Breast epithelium (tissue), 4 donors: Measurements from ENCODE around the gene ETV3L. TPM values are rescaled to one million over a fixed set of nuclear protein-coding genes. Genes with fewer than 3 reads are reported as not detected.
A peak's percentile ranks its signal among the peaks of the same experiment; 100 is the strongest.

Source experiments
- DNase-seq, 2 donors: peaks; one replicate each; pipeline ENCODE4 v3.0.0-alpha.2; 2019; ENCODE audit warnings: low spot score in 2 of 2
- H3K27ac ChIP-seq, 2 donors: fragments of 200-600 bp; sonication (generic) in 1 of 2; one replicate each; pipeline ENCODE4 v1.5.1; 2016 to 2019; ENCODE audit warnings: mild to moderate bottlenecking in 1 of 2
- H3K27me3 ChIP-seq, 2 donors: fragments of 200-600 bp; sonication (generic) in 1 of 2; one replicate each; pipeline versions ENCODE4 v1.5.1 to v1.6.0; 2017 to 2019; ENCODE audit warnings: control low read depth in 1 of 2, mild to moderate bottlenecking in 1 of 2
- H3K36me3 ChIP-seq: fragments of 200-600 bp; one replicate; pipeline ENCODE4 v1.5.1; 2019
- H3K4me1 ChIP-seq, 2 donors: fragments of 200-600 bp; sonication (generic); one replicate each; pipeline ENCODE4 v1.5.1; 2016 to 2019; ENCODE audit warnings: control low read depth in 1 of 2
- H3K4me3 ChIP-seq, 3 donors: fragments of 200-600 bp; sonication (generic); 1 replicate in 2 of 3; 2 replicates in 1 of 3; pipeline ENCODE4 v1.5.1; 2016 to 2019; ENCODE audit warnings: mild to moderate bottlenecking in 3 of 3, moderate library complexity in 2 of 3
- H3K9me3 ChIP-seq, 2 donors: fragments of 200-600 bp; sonication (generic) in 1 of 2; one replicate each; pipeline ENCODE4 v1.5.1; 2016 to 2019; ENCODE audit warnings: control low read depth in 1 of 2
- POLR2A ChIP-seq: fragments of 450-650 bp; IDR thresholded peaks from one replicate; pipeline ENCODE4 v1.6.1; 2016; ENCODE audit warnings: antibody characterized with exemption, mild to moderate bottlenecking, moderate library complexity
- POLR2AphosphoS5 ChIP-seq, 3 donors: sonication (generic); formaldehyde crosslinking; IDR thresholded peaks; one replicate each; pipeline ENCODE4 v1.6.1; 2017; ENCODE audit warnings: antibody characterized with exemption in 3 of 3
- intact Hi-C: fragments of 100-400 bp; cut with DNase I; formaldehyde crosslinking; loops from one replicate; pipeline ENCODE4 v1.15.1; 2023; ENCODE audit warnings: low total_unique reads
- total RNA-seq, 3 donors: library from RNA; depleted of rRNA; stranded (reverse); fragments of >200 nt; gene quantifications; one replicate each; pipeline ENCODE4 v1.1.0, GENCODE V29; 2016
- TF ChIP-seq, protein P1 (sequence below), 3 donors: fragments of 450-650 bp; IDR thresholded peaks; one replicate each; pipeline ENCODE4 v1.5.1; 2016 to 2017; ENCODE audit warnings: antibody characterized with exemption in 3 of 3, mild to moderate bottlenecking in 3 of 3, moderate library complexity in 3 of 3

ETV3L gene
- total RNA-seq, 3 donors from 2014 or later: not detected

DNA sequence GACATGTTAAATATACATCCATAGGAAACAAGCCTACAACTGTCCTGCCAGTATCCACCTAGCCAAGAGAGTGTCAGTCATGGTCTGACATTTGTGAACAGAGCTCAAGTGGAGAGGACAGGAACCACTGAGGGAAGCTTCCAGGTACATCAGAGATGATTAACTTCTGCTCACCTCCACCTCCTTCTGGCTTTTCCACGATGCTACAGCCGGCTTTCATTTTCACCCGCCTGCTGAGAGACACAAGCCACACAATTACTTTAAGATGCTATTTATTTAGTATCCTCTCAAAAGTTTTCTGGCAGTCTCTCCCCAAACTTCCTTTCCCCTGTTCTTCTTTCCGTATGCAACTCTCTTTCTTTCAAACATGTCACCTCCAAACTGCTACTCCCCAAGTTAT lies 36.5 kb upstream of the ETV3L start:
- TF ChIP-seq POLR2AphosphoS5 (IDR thresholded peaks at IDR 0.05) (no peak), POLR2A (no peak)
- TF ChIP-seq, protein P1, sequence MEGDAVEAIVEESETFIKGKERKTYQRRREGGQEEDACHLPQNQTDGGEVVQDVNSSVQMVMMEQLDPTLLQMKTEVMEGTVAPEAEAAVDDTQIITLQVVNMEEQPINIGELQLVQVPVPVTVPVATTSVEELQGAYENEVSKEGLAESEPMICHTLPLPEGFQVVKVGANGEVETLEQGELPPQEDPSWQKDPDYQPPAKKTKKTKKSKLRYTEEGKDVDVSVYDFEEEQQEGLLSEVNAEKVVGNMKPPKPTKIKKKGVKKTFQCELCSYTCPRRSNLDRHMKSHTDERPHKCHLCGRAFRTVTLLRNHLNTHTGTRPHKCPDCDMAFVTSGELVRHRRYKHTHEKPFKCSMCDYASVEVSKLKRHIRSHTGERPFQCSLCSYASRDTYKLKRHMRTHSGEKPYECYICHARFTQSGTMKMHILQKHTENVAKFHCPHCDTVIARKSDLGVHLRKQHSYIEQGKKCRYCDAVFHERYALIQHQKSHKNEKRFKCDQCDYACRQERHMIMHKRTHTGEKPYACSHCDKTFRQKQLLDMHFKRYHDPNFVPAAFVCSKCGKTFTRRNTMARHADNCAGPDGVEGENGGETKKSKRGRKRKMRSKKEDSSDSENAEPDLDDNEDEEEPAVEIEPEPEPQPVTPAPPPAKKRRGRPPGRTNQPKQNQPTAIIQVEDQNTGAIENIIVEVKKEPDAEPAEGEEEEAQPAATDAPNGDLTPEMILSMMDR (IDR thresholded peaks at IDR 0.05): no peak
- peaks cover 0 to 21% of the 10 kb centered on the region in 2 donors for H3K4me1 ChIP-seq
- intact Hi-C loops: no loop called here
- no peak overlapping the region for H3K4me3 ChIP-seq
- no peaks in the 10 kb centered on the region for H3K36me3 ChIP-seq
- H3K27me3 ChIP-seq: no peaks in the 10 kb centered on the region
- H3K27ac ChIP-seq: peak overlapping the region in 1 of 2 donors; percentile 49
- H3K9me3 ChIP-seq: no peaks in the 10 kb centered on the region
- no peak for DNase-seq

DNA sequence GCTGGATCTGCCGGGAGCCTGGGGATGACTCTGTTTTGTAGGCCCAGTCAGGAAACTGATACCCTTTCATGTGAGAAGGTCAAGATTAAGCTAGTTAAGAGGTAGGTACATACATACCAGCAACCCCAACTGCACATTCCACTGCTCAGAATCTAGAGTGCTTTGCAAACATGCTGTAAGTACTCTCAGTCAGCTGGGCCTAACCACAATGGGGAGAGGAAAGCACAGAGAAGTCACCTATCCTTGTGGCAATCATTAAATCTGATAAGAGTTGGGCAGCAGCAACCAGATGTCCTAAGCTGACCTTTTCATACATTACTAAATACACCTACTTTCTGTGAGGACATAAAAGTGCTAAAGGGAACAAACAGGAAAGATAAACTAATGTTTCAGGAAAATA lies 36.0 kb upstream of the ETV3L start:
- H3K9me3 ChIP-seq: no peaks in the 10 kb centered on the region
- H3K27ac ChIP-seq: peak overlapping the region in 1 of 2 donors; percentile 49
- peaks cover 0 to 21% of the 10 kb centered on the region in 2 donors for H3K4me1 ChIP-seq
- intact Hi-C loops: no loop called here
- H3K27me3 ChIP-seq: no peaks in the 10 kb centered on the region
- DNase-seq: no peak
- TF ChIP-seq, protein P1 (IDR thresholded peaks at IDR 0.05): no peak
- no peak for TF ChIP-seq POLR2AphosphoS5 (IDR thresholded peaks at IDR 0.05)
- TF ChIP-seq POLR2A: no peak
- H3K36me3 ChIP-seq: no peaks in the 10 kb centered on the region
- no peak overlapping the region for H3K4me3 ChIP-seq

DNA sequence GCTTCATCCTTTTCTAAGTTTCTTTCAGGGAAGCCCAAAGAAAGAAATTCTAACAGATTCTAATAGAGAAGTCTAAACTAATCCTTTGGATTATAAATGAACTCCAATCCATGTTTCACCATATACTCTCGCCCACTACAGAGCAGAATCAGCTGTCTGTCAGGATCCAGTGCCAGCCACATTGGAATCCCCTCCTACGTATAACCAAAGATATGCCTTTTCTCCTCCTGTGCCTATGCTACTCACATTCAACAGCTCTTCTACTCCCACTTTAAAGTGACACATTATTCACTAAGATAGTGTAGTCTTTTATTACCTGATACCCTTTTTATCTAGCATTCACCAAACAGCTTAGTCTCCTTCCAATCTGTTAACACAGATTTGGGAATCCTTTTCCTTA lies 35.5 kb upstream of the ETV3L start:
- no peaks in the 10 kb centered on the region for H3K9me3 ChIP-seq
- H3K27ac ChIP-seq: peak overlapping the region in 1 of 2 donors; percentile 37
- peaks cover 0 to 21% of the 10 kb centered on the region in 2 donors for H3K4me1 ChIP-seq
- H3K27me3 ChIP-seq: no peaks in the 10 kb centered on the region
- H3K4me3 ChIP-seq: no peak overlapping the region
- no peaks in the 10 kb centered on the region for H3K36me3 ChIP-seq
- TF ChIP-seq POLR2AphosphoS5 (IDR thresholded peaks at IDR 0.05): no peak
- TF ChIP-seq, protein P1 (IDR thresholded peaks at IDR 0.05): no peak
- no peak for TF ChIP-seq POLR2A
- DNase-seq: no peak
- intact Hi-C loops: no loop called here

DNA sequence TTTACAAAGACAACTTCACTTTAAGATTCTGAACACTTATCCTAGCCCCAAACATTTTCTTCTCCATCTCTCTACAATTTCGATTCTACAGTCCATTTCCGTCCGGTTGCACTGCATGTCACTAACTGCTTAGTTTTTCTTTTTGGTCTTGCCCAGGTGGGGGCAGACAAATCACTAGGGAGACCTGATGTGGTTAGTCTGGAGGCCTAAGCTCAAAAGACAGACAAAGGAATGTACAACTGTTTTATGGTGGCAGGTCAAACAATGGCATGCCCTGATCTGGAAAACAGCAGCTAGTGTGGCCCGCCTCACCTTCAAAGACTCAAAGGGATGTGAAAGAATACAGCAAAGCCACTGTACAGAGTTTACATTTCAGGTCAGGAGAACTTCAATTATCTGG lies 34.8 kb upstream of the ETV3L start:
- H3K27ac ChIP-seq: peak overlapping the region in 1 of 2 donors; percentile 37
- intact Hi-C loops: no loop called here
- DNase-seq: no peak
- peaks cover 0 to 21% of the 10 kb centered on the region in 2 donors for H3K4me1 ChIP-seq
- TF ChIP-seq POLR2A: no peak
- TF ChIP-seq, protein P1 (IDR thresholded peaks at IDR 0.05): no peak
- TF ChIP-seq POLR2AphosphoS5 (IDR thresholded peaks at IDR 0.05): no peak
- H3K4me3 ChIP-seq: no peak overlapping the region
- no peaks in the 10 kb centered on the region for H3K27me3 ChIP-seq
- no peaks in the 10 kb centered on the region for H3K9me3 ChIP-seq
- no peaks in the 10 kb centered on the region for H3K36me3 ChIP-seq

DNA sequence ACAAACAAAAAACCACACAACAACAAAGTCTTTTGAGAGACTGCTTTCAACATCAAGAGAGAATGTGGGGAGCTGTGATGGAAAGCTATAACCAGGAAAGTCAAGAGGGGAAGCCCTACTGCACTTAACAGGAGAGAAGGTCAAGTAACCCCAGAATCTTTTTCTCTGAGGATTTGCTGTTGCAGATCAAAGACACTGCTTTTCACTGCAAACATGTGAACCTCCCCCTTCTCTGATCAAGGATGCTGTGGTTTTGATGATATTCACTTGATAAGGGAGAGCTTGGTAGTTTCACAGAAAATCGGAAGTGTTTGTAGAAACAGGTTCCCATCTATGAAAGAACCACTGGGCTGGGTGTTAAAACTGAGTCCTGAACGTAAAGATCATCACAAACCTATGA lies 33.8 kb upstream of the ETV3L start:
- Histone ChIP-seq H3K27ac (peak overlapping the region; percentile 2 to 13), H3K36me3 (no peaks in the 10 kb centered on the region), H3K9me3 (no peaks in the 10 kb centered on the region), H3K4me1 (peaks cover 0 to 21% of the 10 kb centered on the region in 2 donors), H3K27me3 (no peaks in the 10 kb centered on the region), H3K4me3 (no peak overlapping the region)
- DNase-seq: no peak
- intact Hi-C loops: no loop called here
- TF ChIP-seq POLR2A (no peak), POLR2AphosphoS5 (IDR thresholded peaks at IDR 0.05) (no peak)
- TF ChIP-seq, protein P1 (IDR thresholded peaks at IDR 0.05): no peak
